Neuron (in vitro differentiated cells): ENCODE results near the gene TMF1.

ENCODE experiments used
- H2AFZ ChIP-seq: one replicate; pipeline ENCODE4 v1.6.1; 2013; ENCODE audit warnings: low read depth, mild to moderate bottlenecking, inconsistent platforms, low read length, moderate library complexity
- H3K27me3 ChIP-seq: one replicate; pipeline ENCODE4 v1.6.1; 2013; ENCODE audit warnings: low read length; ENCODE audit not compliant: insufficient read depth
- H3K36me3 ChIP-seq: one replicate; pipeline ENCODE4 v1.6.1; 2013; ENCODE audit warnings: low read length; ENCODE audit not compliant: insufficient read depth
- H3K4me1 ChIP-seq: one replicate; pipeline ENCODE4 v1.6.1; 2013; ENCODE audit warnings: low read length; ENCODE audit not compliant: insufficient read depth
- H3K4me3 ChIP-seq: 2 replicates; pipeline ENCODE4 v1.5.1; 2013; ENCODE audit warnings: mild to moderate bottlenecking, low read length, moderate library complexity
- H3K9me3 ChIP-seq: one replicate; pipeline ENCODE4 v1.6.1; 2013; ENCODE audit warnings: low read length

TMF1 gene

GRCh38 chr3:68972358-68972979 lies 79.7 kb downstream of the TMF1 start:
- no peaks in the 10 kb centered on the region for H3K36me3 ChIP-seq
- no peak overlapping the region for H2AFZ ChIP-seq
- no peaks in the 10 kb centered on the region for H3K27me3 ChIP-seq
- H3K9me3 ChIP-seq, result no peaks in the 10 kb centered on the region
- H3K4me1 ChIP-seq, result no peaks in the 10 kb centered on the region
- H3K4me3 ChIP-seq, result no peak overlapping the region
